HepG2 (cell line): ENCODE results near the gene PIGV. TPM values are rescaled to one million over a fixed set of nuclear protein-coding genes. Genes with fewer than 3 reads are reported as not detected.

Experiments
- ATAC-seq: fragments of 200-7000 bp; cut with Tn5 transposase; 3 replicates; pipeline ENCODE4 v1.9.1; 2020; ENCODE audit warnings: mild to moderate bottlenecking, moderate library complexity
- BruUV-seq: library from RNA; stranded (reverse); fragments of 400-500 nt; replicated peaks from 2 replicates; lab custom pipeline; 2021; lab: Mats Ljungman, UMichigan
- CTCF ChIA-PET: fragments of 300-600 bp; formaldehyde crosslinking; extraction: SDS; loops from one replicate; lab custom pipeline; 2021; ENCODE audit warnings: low total read pairs, inconsistent platforms, low intra/inter-chr PET ratio; lab: Yijun Ruan, JAX
- POLR2A ChIA-PET: fragments of 350-600 bp; sonication (Branson Sonifier 250); formaldehyde crosslinking; loops from one replicate; lab custom pipeline; 2020; ENCODE audit warnings: antibody characterized with exemption, inconsistent platforms; lab: Yijun Ruan, JAX
- DNase-seq: peaks from one replicate; pipeline ENCODE4 v3.0.0-alpha.2; 2015; ENCODE audit warnings: low spot score
- FAIRE-seq: peaks from 3 replicates; lab custom pipeline; 2011; peaks lifted over from hg19 to GRCh38; lab: Jason Lieb, UNC
- H2AFZ ChIP-seq: one replicate; pipeline ENCODE4 v1.6.1; 2011; ENCODE audit warnings: low read length, inconsistent platforms
- H3K27ac ChIP-seq: fragments of 300-600 bp; 3 replicates; pipeline ENCODE4 v1.8.0; 2011; ENCODE audit warnings: mixed run types, mild to moderate bottlenecking, mixed read lengths, low read length, inconsistent platforms; ENCODE audit not compliant: insufficient read depth; ENCODE audit errors: extremely low read length
- H3K27me3 ChIP-seq, 2 experiments: fragments of 200-600 bp in 1 of 2; 2 replicates in 1 of 2; 3 replicates in 1 of 2; pipeline versions ENCODE4 v1.6.0 to v1.8.0; 2011; ENCODE audit warnings: low read length in 2 of 2, mild to moderate bottlenecking in 2 of 2, moderate library complexity in 2 of 2, inconsistent platforms in 1 of 2; ENCODE audit not compliant: insufficient read depth in 2 of 2, control insufficient read depth in 1 of 2
- H3K36me3 ChIP-seq, 2 experiments: fragments of 200-600 bp in 1 of 2; replicated peaks in 1 of 2; 2 replicates in 1 of 2; 3 replicates in 1 of 2; pipeline versions ENCODE4 v1.5.1 to v1.8.0; 2011; ENCODE audit warnings: low read length in 2 of 2, inconsistent platforms in 1 of 2; ENCODE audit not compliant: insufficient read depth in 2 of 2, control insufficient read depth in 1 of 2
- H3K4me1 ChIP-seq: 2 replicates; pipeline ENCODE4 v1.5.1; 2012; ENCODE audit warnings: low read length, inconsistent platforms; ENCODE audit not compliant: insufficient read depth
- H3K4me2 ChIP-seq: 2 replicates; pipeline ENCODE4 v1.6.0; 2011; ENCODE audit warnings: low read depth, low read length, inconsistent platforms
- H3K4me3 ChIP-seq, 3 experiments: fragments of 200-600 bp in 1 of 3; sonication (generic), shearing (Covaris generic) in 1 of 3; replicated peaks in 1 of 3; 2 replicates each; pipeline ENCODE4 v1.5.1; 2011 to 2016; ENCODE audit warnings: low read length in 3 of 3, inconsistent platforms in 2 of 3, low read depth in 2 of 3, mild to moderate bottlenecking in 2 of 3, control low read depth in 1 of 3, mixed read lengths in 1 of 3; ENCODE audit not compliant: insufficient read depth in 1 of 3
- H3K79me2 ChIP-seq: one replicate; pipeline ENCODE4 v1.6.1; 2011; ENCODE audit warnings: low read length, inconsistent platforms; ENCODE audit not compliant: insufficient read depth
- H3K9ac ChIP-seq: 2 replicates; pipeline ENCODE4 v1.6.0; 2011; ENCODE audit warnings: mild to moderate bottlenecking, low read depth, low read length, inconsistent platforms; ENCODE audit not compliant: insufficient read depth
- H3K9me3 ChIP-seq: 2 replicates; pipeline ENCODE4 v1.5.1; 2012; ENCODE audit warnings: mild to moderate bottlenecking, low read length
- H4K20me1 ChIP-seq: 2 replicates; pipeline ENCODE4 v1.6.0; 2011; ENCODE audit warnings: inconsistent platforms, mild to moderate bottlenecking, low read length, moderate library complexity; ENCODE audit not compliant: insufficient read depth
- DZIP1 ChIP-seq: sonication (generic); formaldehyde crosslinking; IDR thresholded peaks from 2 replicates; pipeline ENCODE4 v1.5.0; 2020; ENCODE audit warnings: mild to moderate bottlenecking, missing genetic modification reagents
- HMGXB3 ChIP-seq: sonication (generic); formaldehyde crosslinking; IDR thresholded peaks from 2 replicates; pipeline ENCODE4 v1.4.0; 2020; ENCODE audit warnings: missing genetic modification reagents, borderline replicate concordance
- ZNF362 ChIP-seq: sonication (generic); formaldehyde crosslinking; IDR thresholded peaks from 2 replicates; pipeline ENCODE4 v1.4.0; 2020; ENCODE audit warnings: missing genetic modification reagents, mild to moderate bottlenecking, borderline replicate concordance
- WGBS: methylation state at CpG from one replicate; pipeline ENCODE4 v1.1.6; 2017; ENCODE audit warnings: low lambda C conversion rate; 5-methylcytosine and 5-hydroxymethylcytosine counted together
- in situ Hi-C: cut with HindIII; loops from 2 replicates; pipeline ENCODE4 v1.10.0; 2017; ENCODE audit warnings: low pct_unique_long_range_greater_than_20kb; ENCODE audit not compliant: extremely low pct_ligation_motif_present
- intact Hi-C: fragments of 100-400 bp; cut with micrococcal nuclease; formaldehyde crosslinking; loops from one replicate; pipeline ENCODE4 v1.10.0; 2022; ENCODE audit not compliant: unreplicated experiment
- polyA plus RNA-seq, 8 experiments: library from polyadenylated mRNA; depleted of rRNA in 3 of 8; stranded (reverse) in 7 of 8; unstranded in 1 of 8; fragments of >200 nt; fragmentation: Illumina TruSeq in 4 of 8; extraction: Trizol in 4 of 8; gene quantifications; 2 replicates each; pipeline versions ENCODE4 v1.2.1 to v1.2.3, GENCODE V29; 2011 to 2016; ENCODE audit warnings: low read depth in 4 of 8, missing spikeins in 1 of 8, mixed read lengths in 1 of 8; ENCODE audit not compliant: insufficient read depth in 1 of 8
- total RNA-seq, 5 experiments: library from RNA; depleted of rRNA; stranded (reverse); fragments of >200 nt; fragmentation: Illumina TruSeq; extraction: Trizol; gene quantifications; 2 replicates each; pipeline ENCODE4 v1.2.3, GENCODE V29; 2016; ENCODE audit warnings: low read depth in 1 of 5
- TF ChIP-seq, protein P1 (sequence below): sonication (generic); formaldehyde crosslinking; IDR thresholded peaks from 2 replicates; pipeline ENCODE4 v1.4.0; 2020; ENCODE audit warnings: mild to moderate bottlenecking, missing genetic modification reagents
- TF ChIP-seq, protein P2 (sequence below): sonication (generic); formaldehyde crosslinking; conservative IDR thresholded peaks from 2 replicates; pipeline ENCODE4 v1.8.0; 2022; ENCODE audit warnings: missing genetic modification reagents

Gene PIGV
- total and polyA plus RNA-seq, 2 of the 13 experiments (the other 11 are each of a cell fraction or from before 2014, with no cell fraction given), result 13.5 to 22.7 TPM

DNA sequence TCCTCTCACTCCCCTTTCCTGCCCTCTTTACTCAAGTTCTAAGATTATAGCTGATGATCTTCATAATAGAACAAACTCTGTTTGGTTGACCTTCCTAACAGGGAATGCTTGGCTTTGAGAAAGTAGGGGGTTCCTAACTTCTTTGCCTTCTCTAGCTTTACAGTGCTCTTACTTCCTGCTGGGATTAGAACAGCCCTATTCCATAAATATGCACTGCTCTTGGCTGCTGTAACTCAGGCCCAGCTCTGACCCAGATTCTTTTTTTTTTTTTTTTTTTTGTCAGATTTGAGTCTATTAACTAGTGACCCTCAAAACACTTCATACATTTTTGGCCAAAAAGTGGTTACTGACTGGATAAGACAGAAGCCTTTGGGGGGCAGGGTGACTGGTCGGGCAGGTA is 39.4 kb upstream of the PIGV start:
- WGBS, result 90% methylated on average over 1 of the region's 1 CpG
- no peak for ATAC-seq

More for the DNA sequence above, 39.4 kb upstream of the PIGV start:
- H3K27ac ChIP-seq, result no peak overlapping the region
- H3K9me3 ChIP-seq, result no peaks in the 10 kb centered on the region
- ChIA-PET CTCF (no interaction called here), POLR2A (no interaction called here)
- no peak overlapping the region for H3K4me3 ChIP-seq
- peaks cover 32% of the 10 kb centered on the region for H3K79me2 ChIP-seq
- no peak overlapping the region for H2AFZ ChIP-seq
- H3K9ac ChIP-seq, result no peak overlapping the region
- no TSS peak for BruUV-seq
- H3K36me3 ChIP-seq, result peaks cover 18 to 89% of the 10 kb centered on the region in 2 experiments
- no peaks in the 10 kb centered on the region for H3K27me3 ChIP-seq
- H3K4me2 ChIP-seq, result no peak overlapping the region
- intact Hi-C loops (no loop called here), in situ Hi-C loops (no loop called here)
- TF ChIP-seq, protein P1, sequence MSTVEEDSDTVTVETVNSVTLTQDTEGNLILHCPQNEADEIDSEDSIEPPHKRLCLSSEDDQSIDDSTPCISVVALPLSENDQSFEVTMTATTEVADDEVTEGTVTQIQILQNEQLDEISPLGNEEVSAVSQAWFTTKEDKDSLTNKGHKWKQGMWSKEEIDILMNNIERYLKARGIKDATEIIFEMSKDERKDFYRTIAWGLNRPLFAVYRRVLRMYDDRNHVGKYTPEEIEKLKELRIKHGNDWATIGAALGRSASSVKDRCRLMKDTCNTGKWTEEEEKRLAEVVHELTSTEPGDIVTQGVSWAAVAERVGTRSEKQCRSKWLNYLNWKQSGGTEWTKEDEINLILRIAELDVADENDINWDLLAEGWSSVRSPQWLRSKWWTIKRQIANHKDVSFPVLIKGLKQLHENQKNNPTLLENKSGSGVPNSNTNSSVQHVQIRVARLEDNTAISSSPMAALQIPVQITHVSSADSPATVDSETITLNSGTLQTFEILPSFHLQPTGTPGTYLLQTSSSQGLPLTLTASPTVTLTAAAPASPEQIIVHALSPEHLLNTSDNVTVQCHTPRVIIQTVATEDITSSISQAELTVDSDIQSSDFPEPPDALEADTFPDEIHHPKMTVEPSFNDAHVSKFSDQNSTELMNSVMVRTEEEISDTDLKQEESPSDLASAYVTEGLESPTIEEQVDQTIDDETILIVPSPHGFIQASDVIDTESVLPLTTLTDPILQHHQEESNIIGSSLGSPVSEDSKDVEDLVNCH (CRISPR knock-in tag), result no peak
- TF ChIP-seq ZNF362 (CRISPR knock-in tag) (no peak), HMGXB3 (CRISPR knock-in tag) (no peak), DZIP1 (CRISPR knock-in tag) (no peak)
- TF ChIP-seq, protein P2, sequence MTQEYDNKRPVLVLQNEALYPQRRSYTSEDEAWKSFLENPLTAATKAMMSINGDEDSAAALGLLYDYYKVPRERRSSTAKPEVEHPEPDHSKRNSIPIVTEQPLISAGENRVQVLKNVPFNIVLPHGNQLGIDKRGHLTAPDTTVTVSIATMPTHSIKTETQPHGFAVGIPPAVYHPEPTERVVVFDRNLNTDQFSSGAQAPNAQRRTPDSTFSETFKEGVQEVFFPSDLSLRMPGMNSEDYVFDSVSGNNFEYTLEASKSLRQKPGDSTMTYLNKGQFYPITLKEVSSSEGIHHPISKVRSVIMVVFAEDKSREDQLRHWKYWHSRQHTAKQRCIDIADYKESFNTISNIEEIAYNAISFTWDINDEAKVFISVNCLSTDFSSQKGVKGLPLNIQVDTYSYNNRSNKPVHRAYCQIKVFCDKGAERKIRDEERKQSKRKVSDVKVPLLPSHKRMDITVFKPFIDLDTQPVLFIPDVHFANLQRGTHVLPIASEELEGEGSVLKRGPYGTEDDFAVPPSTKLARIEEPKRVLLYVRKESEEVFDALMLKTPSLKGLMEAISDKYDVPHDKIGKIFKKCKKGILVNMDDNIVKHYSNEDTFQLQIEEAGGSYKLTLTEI, result no peak
- FAIRE-seq, result no peak
- H4K20me1 ChIP-seq, result 0 out of 2 replicates have a peak, but pooled peaks cover 6% of the 10 kb centered on the region
- DNase-seq, result no peak
- H3K4me1 ChIP-seq, result no peaks in the 10 kb centered on the region
